HFF-Myc (cell line): ENCODE results near the gene SBNO2.

Source experiments
- DNase-seq: peaks from one replicate; pipeline ENCODE4 v3.0.0-alpha.2; 2011; ENCODE audit warnings: low read depth; ENCODE audit errors: extremely low read depth
- H3K4me3 ChIP-seq: replicated peaks from 2 replicates; pipeline ENCODE4 v1.5.1; 2011; ENCODE audit warnings: low read depth, mild to moderate bottlenecking, control low read depth, low read length
- CTCF ChIP-seq: IDR thresholded peaks from 2 replicates; pipeline ENCODE4 v1.5.1; 2012; ENCODE audit warnings: mild to moderate bottlenecking, low read depth, low read length, control low read depth; ENCODE audit errors: missing control alignments

The SBNO2 gene

GRCh38 chr19:1125601-1126467, 48.2 kb downstream of the SBNO2 start:
- no peak overlapping the region for H3K4me3 ChIP-seq
- DNase-seq: no peak
- TF ChIP-seq CTCF: no peak

- no peak for TF ChIP-seq CTCF
- no peak for DNase-seq
- H3K4me3 ChIP-seq: no peak overlapping the region
These were observed 50.0 kb downstream of the SBNO2 start for GRCh38 chr19:1123885-1124677.

GRCh38 chr19:1123381-1123780, 50.7 kb downstream of the SBNO2 start:
- H3K4me3 ChIP-seq: no peak overlapping the region
- no peak for TF ChIP-seq CTCF
- no peak for DNase-seq

DNA sequence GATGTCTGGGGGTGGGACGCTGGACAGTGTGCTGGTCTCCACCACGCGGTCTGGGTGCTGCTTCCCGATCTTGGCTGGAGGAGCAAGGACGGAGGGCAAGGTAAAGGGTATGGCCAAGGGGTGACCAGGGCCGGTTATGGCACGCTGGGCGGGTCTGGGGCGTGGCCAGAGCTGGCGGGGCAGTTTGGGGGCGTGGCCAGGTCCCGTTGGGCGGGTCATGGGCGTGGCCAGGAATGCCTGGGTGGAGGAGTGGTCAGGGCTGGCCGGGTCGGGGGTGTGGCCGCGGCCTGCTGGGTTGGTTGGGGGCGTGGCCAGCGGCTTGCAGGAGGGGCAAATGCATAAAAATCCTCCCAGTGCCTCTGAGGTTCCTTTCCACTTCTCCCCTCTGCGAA, 51.1 kb downstream of the SBNO2 start:
- DNase-seq: no peak
- TF ChIP-seq CTCF: no peak
- H3K4me3 ChIP-seq: no peak overlapping the region

- H3K4me3 ChIP-seq: no peak overlapping the region
- TF ChIP-seq CTCF: no peak
- no peak for DNase-seq
These were observed 51.8 kb downstream of the SBNO2 start for GRCh38 chr19:1122021-1122971.

DNA sequence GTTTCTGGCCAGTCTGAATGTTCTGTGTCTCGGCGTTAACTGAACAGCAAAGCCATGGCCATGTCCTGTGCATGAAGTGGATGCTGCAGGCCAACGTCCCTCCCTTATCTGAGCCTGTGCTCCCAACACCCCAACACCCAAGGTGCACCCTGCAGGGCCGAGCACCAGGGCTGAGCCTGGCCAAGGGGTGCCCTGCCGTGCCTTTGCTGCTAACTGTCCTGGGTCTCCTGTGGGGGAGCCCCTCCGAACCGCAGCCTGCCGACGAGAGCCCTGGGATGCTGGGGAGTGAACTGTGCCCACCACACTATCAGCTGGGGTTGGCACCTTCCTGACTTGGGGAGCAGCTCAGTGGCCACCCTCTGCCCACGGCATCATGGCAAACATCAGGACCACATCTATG, 52.7 kb downstream of the SBNO2 start:
- H3K4me3 ChIP-seq: no peak overlapping the region
- DNase-seq: no peak
- no peak for TF ChIP-seq CTCF
